ENCODE data around the gene MAML2.

Gene MAML2

GRCh38 chr11:96265220-96265737 lies 77.7 kb downstream of the MAML2 start:
- DNase-seq: no peak

DNA sequence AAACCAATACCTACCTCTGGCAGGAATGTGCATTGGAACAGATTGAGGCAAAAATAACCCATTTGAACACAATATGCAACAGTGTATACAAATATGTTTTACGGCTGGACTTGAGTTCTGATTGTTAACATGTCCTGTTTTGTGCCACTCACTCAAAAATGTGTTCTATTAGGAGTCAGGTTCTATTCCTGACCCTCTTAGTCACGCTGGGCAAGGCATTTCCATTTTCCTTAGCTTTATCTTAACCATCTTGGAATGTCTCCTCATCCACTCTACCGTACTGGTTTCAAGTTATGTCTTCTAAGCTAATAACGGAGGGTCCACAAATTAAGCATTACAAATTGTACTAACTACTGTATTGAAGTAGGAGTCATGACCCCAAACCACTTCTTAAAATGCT lies 78.6 kb downstream of the MAML2 start:
- DNase-seq: no peak

- DNase-seq: no peak
These were observed 79.7 kb downstream of the MAML2 start for GRCh38 chr11:96263238-96263763.

GRCh38 chr11:96260532-96260931 lies 82.5 kb downstream of the MAML2 start:
- no peak for DNase-seq

GRCh38 chr11:96260067-96260511 lies 82.9 kb downstream of the MAML2 start:
- DNase-seq: no peak

DNA sequence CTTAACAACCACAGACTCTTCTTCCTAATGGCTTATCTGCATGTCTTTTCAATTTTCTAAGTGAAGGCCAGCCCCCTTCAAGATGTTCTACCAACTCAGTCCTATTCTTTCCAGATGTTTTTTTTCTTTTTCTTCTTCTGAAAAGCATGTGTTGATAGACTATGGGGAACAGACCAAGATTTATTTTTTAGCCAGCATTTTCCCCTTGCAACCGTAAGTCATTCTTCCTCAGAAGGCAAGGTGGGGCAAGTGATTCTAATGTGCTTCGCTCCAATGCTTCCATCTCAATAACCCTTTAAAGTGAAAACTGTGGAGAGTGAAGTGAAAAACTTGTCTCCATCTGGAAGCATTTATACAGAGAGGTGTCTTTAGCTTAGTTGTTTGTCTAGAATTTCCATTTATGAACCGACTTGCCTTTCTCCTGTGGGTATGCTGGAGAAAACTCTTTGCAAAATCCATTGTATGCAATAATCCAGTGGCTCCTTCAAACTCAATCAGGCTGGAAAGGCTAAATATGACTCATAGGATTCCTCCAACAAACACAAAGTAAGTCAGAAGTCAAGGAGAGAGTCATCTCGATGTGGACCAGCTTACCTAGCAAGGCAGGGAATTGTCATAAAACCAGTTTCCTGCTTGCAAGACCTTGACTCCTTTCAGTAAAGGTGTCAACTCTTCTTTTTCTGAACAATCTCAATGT lies 83.7 kb downstream of the MAML2 start:
- no peak for DNase-seq

DNA sequence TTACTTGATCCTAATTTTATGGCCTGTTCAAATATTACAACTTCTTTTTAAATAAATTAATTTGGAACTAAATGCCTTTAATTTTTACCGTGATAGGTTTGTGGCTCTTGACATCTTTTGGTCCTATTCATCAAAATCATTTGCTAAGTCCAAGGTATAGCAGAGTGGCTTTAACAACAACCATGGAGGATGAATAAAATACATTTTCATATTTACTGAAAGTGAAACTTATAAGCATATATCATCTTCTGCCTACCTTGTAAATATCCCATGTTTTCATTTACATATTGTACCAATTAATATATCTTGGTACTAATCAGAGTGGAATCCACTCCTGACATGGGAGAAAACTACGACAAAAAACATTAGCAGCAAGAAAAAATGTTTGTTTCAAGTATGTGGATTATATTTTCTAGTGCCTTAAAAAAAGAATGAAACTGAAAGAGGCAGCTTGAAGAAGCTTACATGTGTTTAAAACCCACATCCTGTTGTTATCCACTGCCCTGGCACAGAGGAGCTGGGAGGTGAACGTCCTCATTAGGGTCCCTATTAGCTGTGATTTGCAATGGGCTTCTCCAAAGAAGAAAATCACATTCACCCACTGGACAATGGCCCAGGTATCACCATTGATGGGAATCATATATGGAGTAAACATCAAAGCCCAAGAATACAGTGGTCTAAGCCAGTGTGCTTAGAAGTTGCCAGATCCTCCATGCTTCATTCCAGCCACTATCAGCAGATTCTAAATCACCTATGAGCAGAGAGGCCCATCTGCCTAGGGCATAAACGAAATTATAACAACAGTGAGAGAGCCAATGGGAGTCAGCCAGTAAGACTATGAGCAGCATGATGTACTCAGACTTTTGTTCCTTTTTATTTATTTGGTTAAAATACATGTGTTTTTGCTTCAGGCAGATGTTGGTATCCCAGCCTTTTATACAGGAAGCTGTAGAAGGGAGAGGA lies 84.7 kb downstream of the MAML2 start:
- no peak for DNase-seq

DNA sequence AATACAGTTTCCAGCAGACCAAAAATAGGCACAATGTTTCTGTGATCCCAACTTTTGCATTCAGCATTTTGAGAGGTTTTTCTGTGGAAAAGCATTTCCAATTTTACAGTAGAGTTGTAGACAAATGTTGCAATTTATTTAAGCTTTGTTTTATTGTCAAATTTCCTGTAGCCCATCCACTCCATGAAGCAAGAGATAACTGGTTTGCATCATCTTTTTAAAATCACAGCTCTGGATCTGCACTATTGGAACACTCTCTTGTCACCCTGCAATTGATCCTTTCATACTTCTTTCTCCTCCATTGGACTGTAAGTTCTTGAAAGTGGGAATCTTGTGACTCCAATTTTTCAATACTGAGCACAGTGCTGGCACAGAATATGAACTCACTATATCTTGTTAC lies 86.0 kb downstream of the MAML2 start:
- no peak for DNase-seq

GRCh38 chr11:96256215-96257011 lies 86.6 kb downstream of the MAML2 start:
- DNase-seq: no peak

- DNase-seq: no peak
These were observed 88.1 kb downstream of the MAML2 start for GRCh38 chr11:96254854-96255253.

- DNase-seq: no peak
These were observed 88.9 kb downstream of the MAML2 start for GRCh38 chr11:96254087-96254486.

DNA sequence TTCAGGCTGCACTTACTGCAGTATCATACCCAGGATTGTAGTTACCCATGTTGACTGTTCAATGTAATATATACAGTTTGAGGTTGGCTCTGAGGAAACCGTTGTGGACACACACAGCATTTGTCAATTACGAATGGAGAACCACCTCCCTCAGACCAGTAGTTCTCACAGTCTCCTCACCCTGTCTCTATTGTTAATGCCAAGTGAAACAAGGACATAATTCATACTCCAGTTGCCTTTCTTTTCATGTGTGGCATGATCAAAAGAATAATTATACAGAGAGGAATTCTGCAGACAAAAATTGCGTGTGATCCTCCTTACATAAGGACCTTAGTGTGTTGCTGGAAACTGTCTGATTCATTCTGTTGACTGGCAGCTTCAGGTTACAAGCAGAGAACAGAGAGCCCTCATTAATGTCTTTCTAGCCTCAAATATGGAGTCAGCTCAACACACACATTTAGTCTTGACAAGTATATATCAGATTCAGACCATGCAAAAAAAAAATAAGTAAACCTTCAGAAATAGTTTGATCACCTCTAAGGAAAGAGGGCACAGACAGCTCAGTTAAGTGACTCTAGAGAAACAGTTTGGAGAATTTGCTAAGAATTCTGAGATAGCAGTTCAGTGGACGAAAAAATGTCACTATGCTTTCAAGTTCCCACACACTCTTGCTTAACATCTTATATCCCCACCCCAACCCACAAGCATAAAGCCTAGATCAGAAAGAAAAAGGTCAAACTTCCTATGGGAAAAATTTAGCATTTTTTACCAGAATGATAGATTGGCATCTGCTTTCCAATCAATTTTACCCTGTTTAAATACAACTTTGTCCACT lies 96.1 kb downstream of the MAML2 start:
- DNase-seq: no peak

GRCh38 chr11:96242971-96243647 lies 99.9 kb downstream of the MAML2 start:
- DNase-seq: peak; percentile 90

DNA sequence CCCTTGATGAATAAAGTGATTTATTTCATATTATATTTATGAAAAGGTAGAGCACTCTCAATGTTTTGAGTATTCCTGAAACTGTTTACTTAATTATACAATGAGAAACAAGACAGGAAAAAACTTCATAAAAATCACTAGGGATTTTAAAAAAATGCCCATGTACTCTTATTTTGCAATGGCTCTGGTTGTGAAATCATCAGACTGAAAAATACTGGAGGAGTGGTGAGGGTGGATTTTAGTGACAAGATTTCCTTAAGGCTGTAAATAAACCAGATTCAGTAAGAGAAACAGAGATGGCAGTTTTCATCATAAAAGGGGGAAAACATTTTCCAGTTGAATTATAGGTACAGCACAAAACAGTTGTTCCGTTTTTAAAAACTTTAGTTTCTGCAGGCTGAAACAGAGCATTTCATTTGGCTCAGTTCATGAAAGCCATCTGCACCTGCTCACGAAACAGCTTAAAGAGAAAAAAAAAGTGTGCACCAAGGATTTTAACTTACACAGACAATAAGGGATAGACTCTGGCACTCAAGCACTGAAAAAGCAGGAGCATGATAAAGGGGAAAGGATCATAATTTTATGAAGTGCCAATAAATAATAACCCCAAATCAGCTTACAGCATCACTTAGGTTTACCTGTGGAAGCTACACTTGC lies 100.7 kb downstream of the MAML2 start:
- no peak for DNase-seq

GRCh38 chr11:96241331-96241841 lies 101.6 kb downstream of the MAML2 start:
- no peak for DNase-seq

DNA sequence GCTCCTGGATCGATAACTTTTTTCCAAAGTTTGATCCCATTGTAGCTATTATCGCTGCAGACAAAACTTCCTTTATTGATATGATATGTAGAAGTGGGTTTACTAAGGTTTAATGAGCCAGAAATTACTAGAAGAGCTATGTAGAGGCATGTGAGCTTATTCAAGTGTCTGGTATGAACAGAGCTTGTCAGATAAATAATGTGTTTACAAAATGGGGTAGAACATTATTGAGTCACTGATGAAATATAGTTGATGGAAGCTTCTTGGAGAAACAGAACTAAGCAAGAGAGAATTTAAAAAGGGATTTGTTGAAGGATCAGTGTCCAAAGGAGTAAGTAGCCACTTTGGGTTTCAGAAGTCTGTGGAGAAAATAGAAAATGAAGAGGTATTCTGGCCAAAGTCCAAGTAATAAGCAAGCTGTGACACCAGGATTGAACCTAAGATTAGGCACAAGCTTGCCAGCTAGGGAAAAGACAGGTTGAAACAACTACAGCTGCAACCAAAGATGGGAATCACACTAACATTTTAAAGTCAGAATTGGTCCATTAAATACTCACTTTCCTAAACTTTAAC lies 104.3 kb downstream of the MAML2 start:
- no peak for DNase-seq

GRCh38 chr11:96237766-96238266 lies 105.2 kb downstream of the MAML2 start:
- peak; percentile 24 for DNase-seq

- no peak for DNase-seq
These were observed 107.2 kb downstream of the MAML2 start for GRCh38 chr11:96235751-96236150.

- DNase-seq: no peak
These were observed 108.0 kb downstream of the MAML2 start for GRCh38 chr11:96234866-96235441.

Measured in DMS 273 treated with DMSO at 0.1 percent for 48 hours (cell line).